HG03159 (cell line): Measurements from ENCODE around the gene RASSF4.

Experiments
- ATAC-seq: cut with Tn5 transposase; IDR thresholded peaks from one replicate; pipeline ENCODE4 v1.9.1; 2021; ENCODE audit warnings: mild to moderate bottlenecking, moderate library complexity; ENCODE audit not compliant: unreplicated experiment

The RASSF4 gene

DNA sequence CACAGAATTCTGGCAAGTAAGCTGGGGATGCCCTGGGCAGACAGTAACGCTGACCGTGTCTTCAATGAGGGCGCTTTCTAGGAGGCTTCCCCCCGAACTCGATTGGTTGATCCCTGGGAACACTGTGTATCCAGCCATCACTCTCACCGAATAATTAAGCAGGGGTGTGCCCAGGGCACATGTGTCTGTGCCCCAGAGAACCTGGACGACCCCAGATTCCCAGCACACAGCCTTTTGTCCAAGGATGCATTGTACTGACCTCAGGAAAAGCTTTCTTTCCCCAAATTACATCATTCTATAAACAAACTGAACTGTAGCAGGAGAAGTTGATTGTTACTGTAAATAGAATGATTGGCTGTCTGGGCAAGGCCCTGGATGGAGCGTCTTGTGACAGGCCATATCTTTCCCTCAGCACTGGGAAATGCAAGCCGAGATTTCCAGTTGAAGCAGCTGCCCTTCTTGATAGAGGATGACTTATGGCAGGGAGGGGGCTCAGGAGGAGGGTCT, 25.6 kb downstream of the RASSF4 start:
- no peak for ATAC-seq

DNA sequence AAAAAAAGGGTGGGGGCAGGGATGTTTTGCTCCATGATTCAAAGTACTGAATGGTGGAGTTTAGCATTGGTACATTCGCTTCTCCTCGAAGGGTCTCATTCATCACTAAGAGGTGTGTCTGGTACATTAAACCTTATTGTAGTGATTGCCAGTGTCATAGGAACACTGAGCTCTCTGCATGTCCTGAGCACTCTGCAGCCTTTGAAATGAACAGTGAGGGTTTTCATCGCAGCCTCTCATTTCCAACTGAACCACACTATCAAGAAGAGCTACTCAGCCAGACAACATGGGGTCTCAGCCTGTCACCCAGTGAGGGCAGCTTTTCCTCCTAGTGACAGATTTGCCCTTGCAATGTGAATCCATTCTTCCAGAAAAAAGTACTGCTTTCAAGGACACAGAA, 26.6 kb downstream of the RASSF4 start:
- ATAC-seq: no peak

DNA sequence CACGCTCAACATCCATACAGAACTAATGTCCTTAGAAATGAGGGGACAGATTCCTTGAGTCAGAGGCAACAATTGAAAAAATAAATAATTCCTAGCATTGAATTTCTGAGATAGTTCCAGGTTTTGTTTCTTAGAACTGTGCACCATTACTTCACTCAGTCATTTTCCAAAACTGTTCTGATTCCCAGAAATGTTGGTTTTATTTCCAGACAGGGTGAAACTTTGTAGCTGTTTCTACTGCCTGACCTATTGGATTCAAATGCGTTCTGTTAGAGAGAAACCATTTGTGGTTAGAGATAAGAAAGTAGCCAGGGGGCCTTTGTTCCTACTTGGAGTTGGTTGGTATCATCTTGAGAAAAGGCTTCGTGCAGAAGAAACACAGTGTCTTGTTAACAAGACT, 27.1 kb downstream of the RASSF4 start:
- no peak for ATAC-seq

DNA sequence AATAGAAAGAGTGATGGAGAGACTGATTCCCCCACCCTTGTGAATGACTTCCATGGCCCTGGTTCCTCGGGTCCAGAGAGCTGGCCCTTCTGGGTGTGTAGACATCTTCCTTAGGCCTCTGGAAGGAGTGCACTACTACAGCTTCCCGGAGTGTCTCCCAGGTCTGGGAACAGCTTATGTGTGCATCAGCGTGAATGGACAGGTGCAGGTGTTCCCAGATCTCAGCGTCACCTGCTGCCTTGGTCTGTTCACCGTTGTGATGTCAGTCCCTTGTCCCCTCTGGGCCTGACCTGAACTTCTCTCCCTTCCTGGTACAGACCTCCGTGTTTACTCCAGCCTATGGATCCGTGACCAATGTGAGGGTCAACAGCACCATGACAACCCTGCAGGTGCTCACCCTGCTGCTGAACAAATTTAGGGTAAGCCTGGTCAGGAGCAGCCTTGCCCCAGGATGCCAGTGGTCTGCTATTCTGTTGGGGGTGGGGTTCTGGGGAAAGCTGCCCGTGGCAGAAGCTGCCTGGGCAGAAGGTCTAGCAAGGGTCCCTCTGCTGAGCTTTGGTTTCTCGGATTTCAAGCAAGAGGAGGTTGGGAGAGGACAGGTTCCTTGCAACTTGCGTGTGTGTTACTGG, 29.5 kb downstream of the RASSF4 start:
- ATAC-seq: no peak

DNA sequence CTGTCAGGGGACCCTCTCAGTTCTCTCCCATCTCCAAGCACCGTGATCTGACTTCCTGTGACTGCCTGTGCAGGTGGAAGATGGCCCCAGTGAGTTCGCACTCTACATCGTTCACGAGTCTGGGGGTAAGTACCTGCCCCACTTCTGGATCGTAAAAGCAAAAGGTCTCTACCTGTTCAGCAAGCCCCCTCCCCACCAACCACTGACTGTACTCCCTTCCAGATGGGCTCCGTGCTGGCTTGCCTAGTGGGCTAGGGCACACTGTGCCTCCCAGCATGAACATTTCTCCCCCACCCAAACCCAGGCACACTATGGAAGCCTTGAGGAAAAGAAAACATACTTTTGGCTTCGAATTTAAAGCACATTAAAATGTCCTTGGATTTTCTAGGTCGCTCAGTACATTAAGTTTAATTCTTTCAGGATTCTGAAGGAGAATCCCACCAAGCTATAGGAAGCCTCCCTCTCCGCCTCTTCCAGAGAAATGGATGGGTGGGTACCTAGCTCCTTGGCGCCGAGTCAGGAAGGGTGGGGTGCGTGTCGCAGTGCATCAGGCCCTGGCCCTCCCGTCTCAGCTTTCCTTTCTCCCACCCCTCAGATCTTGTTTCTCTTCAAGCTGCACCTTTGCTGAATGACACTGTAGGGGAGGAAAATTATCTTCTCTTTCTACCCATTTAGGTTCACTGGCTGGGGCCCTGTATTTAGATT, 30.1 kb downstream of the RASSF4 start:
- ATAC-seq: no peak

DNA sequence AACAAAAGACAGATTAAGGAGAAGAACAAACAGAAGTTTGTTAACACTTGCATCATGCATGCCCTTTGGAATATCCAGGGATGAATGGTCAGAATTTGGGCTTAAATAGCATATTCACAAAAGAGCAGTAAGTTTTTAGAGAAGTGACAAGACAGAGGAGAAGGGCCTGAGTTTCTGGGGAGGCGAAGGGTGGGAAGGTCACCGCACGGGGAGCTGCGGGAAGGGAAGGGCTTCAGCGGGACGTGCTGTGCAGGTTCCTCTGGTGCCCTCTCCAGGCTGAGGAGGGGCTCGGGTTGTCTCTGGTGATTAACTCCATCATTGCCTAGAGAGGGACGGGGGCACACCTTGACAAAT, 30.7 kb downstream of the RASSF4 start:
- no peak for ATAC-seq

DNA sequence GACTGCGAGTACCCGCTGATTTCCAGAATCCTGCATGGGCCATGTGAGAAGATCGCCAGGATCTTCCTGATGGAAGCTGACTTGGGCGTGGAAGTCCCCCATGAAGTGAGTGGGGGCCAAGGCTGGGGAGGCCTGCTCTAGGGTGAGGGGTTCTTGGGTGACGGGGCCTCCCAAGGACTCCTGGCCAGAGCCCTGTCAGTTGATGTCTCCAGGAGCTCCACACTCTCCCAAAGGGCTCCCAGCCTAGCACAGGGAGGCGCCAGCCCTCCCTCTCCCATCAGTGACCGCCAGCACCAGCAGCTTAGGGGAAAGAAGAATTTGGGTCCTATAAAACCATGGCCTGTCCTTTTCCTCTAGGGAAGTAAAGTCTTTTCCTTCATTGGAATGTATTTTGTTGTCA, 31.4 kb downstream of the RASSF4 start:
- no peak for ATAC-seq

DNA sequence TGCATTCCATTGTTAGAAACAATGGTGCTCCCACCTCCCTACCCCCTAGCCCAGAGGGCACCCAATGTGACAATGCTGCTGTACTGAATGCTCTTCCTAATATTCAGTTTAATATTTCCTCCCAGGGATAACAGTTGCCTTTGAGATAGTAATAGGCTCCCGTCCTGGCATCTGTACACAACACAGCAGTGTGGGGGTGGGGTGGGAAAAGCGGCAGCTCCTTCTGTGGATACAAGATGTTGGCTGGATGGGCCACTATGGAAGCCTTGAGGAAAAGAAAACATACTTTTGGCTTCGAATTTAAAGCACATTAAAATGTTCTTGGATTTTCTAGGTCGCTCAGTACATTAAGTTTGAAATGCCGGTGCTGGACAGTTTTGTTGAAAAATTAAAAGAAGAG, 32.0 kb downstream of the RASSF4 start:
- no peak for ATAC-seq

DNA sequence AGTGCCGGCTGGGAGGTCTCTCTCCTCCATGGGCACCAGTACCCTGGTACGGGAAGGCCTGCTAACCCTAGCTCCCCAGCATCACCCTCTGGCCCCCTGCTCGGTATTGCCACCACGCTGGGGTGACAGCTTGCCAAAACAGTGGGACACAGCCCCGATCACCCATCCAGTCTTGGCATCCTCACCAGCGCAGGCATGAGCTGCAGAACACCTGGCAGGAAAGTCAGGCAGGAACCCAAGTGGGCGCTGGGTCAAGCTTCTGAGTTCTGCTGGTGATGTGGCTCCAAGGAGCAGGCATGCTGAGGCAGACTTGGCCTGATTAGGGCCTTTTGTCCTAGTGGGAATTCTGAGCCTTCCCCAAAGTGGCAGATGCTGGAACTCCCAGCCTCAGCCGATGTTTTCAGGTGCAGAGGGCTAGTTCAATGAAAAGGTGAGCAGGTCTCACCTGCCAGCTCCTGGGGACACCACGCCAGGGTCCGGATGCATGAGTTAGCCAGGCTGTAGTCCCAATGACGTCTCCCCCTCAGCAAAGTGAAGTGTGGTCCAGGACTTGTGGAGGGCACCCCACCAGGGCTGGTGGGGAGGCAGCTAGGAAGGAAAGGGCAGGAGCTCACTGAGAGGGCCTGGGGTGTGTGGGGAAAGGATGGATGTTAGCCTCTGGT, 32.6 kb downstream of the RASSF4 start:
- no peak for ATAC-seq

DNA sequence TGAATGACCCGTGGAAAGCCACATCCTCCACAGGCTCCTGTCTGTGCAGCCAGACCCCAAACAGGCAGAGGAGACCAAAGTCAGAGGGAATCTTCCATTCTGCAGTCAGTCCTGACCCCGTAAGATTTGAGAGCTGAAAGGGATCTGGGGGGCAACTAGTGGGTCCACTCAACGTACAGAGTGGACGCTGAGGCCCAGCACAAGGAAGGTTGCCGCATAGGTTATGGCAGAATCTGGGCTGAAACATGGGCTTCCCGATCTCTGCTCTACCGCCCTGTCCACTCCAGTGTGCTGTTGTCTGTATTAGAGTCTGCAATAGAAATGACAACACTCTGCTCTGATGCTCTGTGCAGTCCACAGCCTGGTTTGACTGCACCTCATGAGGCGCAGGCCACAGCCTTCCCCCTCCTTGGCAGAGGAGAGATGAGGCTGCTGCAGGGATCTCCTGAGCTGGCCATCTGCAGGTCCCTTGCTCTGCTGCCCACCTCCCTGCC, 33.2 kb downstream of the RASSF4 start:
- ATAC-seq: no peak

DNA sequence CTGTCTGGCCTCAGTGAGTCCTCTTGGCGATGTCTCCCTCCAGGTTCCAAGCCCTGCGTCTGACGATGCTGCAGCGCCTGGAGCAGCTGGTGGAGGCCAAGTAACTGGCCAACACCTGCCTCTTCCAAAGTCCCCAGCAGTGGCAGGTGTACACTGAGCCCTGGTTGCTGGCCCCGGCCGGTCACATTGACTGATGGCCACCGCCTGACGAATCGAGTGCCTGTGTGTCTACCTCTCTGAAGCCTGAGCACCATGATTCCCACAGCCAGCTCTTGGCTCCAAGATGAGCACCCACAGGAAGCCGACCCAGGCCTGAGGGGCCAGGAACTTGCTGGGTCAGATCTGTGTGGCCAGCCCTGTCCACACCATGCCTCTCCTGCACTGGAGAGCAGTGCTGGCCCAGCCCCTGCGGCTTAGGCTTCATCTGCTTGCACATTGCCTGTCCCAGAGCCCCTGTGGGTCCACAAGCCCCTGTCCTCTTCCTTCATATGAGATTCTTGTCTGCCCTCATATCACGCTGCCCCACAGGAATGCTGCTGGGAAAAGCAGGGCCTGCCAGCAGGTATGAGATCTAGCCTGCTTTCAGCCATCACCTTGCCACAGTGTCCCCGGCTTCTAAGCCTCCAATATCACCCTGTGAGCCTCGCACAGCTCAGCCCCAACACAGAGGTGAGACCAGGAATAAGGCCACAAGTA, 33.8 kb downstream of the RASSF4 start:
- ATAC-seq: no peak

DNA sequence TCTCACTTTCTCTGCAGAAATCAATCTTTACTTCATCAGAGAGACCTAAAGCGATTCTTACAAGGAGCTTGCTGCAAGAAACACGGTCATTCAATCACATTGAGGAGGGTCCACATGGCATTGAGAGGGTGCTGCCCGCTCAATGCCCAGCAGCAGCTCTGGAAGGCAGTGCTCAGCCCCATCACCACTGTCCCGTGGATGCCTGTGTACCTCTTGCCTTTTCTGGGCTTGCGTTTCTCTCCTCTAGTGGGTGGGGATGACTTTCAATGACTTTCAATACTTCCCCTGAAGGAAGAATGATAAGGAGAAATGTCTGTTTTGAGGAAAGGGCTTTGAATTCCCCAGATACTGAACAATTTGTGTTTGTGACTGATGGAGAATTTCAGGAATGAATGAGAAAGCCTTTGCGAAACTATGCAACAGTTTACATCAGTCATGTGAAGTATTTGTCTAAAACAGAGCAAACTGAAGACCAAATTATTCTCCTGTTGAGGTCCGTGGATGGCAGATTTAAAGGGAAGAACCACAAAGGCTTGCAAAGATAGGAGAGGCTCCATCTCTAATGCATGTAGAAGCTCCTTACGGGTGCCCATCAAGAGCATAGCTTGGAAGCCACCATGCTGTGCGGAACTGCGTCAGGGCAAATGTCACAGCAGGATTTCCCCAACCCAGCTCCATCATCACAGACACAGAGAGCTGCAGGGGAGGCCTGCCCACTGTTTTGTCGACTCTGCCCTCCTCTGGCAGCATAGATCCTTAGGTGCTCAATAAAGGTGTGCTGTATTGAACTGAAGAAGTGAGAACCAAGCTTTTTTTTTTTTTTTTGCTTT, 34.5 kb downstream of the RASSF4 start:
- no peak for ATAC-seq

DNA sequence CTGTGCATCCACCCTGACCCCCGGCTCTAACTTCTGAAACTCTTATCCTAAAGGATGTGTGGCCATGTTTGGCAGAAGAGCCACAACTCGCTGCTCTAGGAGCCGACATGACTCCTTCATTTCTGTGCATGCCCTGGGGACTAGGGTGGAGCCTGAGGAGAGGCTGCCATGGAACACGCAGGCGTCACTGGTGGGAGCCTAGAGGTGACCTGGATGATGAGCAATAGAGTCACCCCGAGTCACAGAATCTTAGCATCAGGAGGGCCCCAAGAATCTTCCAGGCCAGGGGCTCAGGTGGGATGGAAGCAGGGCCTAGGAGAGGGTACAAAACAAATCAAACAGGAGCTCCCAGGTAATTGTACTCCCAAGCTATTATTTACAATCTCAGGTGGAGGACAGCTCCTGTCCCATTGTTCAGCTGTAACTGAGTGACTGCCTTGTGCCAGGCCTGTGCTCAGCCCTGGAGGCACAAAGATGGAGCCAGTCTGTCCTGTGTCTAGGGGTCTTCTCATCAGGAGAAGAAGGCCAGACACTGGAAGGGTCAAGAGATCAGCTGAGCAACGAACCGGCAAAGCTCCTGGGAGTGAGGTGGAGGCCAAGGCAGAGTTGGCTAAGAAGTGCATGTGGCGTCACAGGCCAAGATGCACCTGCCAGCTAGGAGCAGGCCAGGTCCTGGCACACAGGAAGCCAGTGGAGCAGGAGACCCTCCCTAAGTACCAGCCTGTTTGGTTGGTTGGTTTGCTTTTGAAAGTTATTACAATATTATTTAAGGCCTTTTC, 35.3 kb downstream of the RASSF4 start:
- no peak for ATAC-seq

DNA sequence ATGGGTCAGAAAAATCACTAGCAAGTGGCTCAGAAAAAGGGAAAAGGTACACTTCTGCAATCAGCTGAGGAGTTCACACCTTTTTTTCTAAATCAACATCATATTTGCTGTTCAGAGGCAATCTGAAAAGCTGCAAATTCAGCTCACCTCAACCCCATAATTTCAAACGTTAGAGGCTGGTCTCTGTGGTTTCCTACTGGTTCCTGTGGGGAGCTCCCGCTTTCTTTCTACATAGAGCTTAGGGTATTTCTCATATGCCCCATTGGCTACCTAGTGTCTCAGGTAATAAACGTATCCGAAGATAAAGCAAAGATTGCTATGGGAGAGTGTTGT, 35.9 kb downstream of the RASSF4 start:
- no peak for ATAC-seq

DNA sequence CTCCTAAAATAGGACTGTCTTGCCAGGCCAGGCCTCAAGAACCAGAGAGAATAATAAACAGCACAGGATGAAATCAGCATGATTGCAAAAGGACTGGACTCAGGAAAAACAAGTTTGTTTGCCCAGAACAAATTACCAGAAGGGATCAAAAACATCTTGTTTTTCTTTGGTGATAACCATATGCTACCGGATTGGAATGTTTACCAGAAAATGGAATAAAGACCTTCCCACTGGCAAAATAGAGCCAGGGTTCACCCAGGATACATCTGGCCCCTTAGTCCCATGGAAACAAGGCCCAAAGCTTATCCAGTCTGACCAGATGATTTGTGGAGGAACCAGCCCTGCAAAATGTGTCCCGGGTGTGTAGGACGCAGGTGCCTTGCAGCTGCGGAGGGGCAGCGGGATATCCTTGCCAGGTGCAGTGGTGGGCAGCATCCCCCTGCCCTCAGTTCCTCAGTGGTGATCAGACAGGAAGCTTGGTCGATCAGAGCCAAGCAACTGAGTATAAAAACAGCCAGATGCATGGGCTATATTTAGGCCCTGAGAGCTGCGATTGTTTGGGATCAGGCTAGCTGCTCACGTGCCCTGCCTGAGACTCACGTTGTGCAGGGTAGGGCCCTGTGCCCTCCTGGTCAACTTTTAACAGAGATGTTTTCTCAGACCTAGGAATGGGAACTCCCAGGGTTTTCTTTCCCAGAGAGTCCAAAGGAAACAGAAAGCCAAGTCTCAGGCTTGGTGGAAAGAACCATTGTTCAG, 36.5 kb downstream of the RASSF4 start:
- ATAC-seq: no peak

DNA sequence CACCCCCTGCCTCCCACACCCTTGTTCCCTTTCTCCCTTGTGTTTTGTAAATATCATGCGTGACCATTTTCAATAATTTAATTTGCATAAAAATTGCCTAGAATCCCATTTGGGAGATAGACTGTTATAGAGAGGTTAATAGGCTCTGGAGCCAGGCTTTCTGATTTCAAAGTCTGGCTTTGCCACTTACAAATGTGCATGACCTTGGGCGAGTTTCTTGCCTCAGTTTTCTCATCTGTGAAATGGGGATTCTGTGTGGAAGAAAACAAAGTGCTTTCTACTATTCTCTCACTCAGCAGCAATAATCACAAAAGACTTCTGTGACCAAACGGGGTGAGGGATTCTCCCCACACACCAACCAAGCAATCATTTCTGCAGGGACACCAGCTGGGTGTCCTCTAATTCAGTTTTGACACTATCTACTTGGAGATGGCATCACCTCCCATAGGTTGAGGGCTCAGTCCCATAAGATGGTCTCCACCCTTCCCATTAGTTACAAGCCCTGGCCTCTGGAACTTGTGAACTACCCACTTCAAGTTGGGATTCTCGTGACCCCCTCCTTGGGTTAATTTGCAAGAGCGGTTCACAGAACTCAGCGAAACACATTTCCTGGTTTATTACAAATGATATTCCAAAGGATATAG, 37.6 kb downstream of the RASSF4 start:
- no peak for ATAC-seq

DNA sequence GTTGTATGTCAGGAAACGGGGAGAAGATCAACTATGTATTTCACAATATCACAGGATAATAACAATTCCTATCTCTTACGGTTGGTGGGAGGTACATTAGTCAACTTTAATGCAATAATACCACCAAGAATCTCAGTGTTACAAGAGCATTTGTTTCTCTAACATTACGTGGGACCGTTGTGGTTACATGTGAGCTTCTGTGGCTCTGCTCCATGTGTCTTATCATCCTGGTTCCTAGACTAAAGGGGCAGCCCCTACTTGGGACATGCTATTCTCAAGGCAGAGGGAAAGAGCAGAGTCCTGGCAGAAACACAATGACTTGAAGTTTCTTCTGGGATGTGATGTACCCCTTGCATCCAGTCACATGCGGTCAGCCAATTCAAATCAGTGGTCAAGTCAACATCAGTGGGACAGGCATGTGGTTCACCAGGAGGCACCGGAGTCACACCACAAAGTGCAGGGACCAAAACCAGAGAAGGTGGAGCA, 38.6 kb downstream of the RASSF4 start:
- no peak for ATAC-seq

DNA sequence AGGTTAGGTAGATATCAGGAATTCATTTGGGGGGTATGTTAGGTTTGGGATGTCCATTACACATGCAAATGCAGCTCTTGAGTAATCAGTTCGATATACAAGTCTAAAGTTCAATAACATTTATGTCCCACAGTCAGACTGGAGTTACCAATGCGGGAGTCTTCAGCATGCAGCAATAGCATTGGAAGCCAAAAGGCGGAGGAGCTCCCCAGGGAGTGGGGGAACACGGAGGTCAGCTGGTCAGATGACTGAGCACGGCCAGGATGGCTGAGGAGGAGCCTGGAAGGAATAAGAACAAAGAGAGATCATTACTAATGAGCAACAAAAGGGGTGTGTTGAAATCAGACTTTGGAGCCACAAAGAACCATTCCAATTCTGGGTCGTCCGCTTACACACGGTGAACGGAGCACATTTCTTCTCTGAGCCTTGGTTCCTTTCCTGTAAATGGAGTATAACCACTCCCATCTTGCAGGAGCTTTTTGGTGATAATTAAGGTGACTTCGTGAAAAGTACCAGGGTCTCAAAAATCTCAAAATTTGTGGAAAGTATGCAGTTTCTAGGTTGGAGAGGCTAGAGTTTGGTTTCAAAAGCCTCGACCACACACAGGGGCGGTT, 40.6 kb downstream of the RASSF4 start:
- no peak for ATAC-seq
